Sigmoid colon (tissue), 4 donors: ENCODE measurements around the gene SIRPA.

ENCODE experiments used
- EP300 ChIP-seq, 4 donors: sonication (generic); formaldehyde crosslinking; IDR thresholded peaks; one replicate each; pipeline ENCODE4 v1.6.1; 2017; ENCODE audit warnings: antibody characterized with exemption in 4 of 4
- TF ChIP-seq, protein P1 (sequence below), 4 experiments: fragments of 450-650 bp in 3 of 4; fragments of 200-600 bp in 1 of 4; IDR thresholded peaks; one replicate each; pipeline ENCODE4 v1.5.1; 2016 to 2019; ENCODE audit warnings: antibody characterized with exemption in 4 of 4, mild to moderate bottlenecking in 3 of 4, moderate library complexity in 2 of 4

DNA sequence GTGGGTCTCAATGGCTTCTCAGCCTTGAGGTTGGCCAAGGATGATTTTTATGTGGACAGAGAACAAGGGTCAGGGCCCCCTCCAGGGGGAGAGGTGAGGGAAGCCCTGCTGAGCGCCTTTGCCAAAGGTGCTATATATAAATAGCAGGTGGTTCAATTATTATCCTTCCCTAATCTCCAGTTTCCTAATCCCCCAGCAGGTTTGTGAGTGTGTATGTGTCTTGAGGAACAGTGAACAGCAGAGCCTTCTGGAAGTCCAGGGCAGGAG lies 3.2 kb upstream of the SIRPA start:
- TF ChIP-seq, protein P1, sequence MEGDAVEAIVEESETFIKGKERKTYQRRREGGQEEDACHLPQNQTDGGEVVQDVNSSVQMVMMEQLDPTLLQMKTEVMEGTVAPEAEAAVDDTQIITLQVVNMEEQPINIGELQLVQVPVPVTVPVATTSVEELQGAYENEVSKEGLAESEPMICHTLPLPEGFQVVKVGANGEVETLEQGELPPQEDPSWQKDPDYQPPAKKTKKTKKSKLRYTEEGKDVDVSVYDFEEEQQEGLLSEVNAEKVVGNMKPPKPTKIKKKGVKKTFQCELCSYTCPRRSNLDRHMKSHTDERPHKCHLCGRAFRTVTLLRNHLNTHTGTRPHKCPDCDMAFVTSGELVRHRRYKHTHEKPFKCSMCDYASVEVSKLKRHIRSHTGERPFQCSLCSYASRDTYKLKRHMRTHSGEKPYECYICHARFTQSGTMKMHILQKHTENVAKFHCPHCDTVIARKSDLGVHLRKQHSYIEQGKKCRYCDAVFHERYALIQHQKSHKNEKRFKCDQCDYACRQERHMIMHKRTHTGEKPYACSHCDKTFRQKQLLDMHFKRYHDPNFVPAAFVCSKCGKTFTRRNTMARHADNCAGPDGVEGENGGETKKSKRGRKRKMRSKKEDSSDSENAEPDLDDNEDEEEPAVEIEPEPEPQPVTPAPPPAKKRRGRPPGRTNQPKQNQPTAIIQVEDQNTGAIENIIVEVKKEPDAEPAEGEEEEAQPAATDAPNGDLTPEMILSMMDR (IDR thresholded peaks at IDR 0.05) = no peak
- TF ChIP-seq EP300 (IDR thresholded peaks at IDR 0.05) = no peak
